Peyer's patch (tissue), 4 donors: ENCODE data around the gene GTF2H4. TPM values are rescaled to one million over a fixed set of nuclear protein-coding genes. Genes with fewer than 3 reads are reported as not detected.
"Not testable (repeated sequence)": the region's sequence is repeated elsewhere in the genome, so short reads cannot be mapped to it uniquely, and the experiment has no call there.

ENCODE experiments used
- DNase-seq, 3 donors: peaks; one replicate each; pipeline ENCODE4 v3.0.0-alpha.2; 2017 to 2019
- H3K27ac ChIP-seq, 4 donors: fragments of 200-600 bp; sonication (generic); one replicate each; pipeline ENCODE4 v1.5.1; 2016 to 2019
- H3K27me3 ChIP-seq, 2 donors: fragments of 200-600 bp; sonication (generic); one replicate each; pipeline ENCODE4 v1.5.1; 2019
- H3K36me3 ChIP-seq, 3 donors: fragments of 200-600 bp; sonication (generic); one replicate each; pipeline ENCODE4 v1.5.1; 2016 to 2019
- H3K4me1 ChIP-seq, 4 donors: fragments of 200-600 bp; sonication (generic); one replicate each; pipeline ENCODE4 v1.5.1; 2016 to 2019
- H3K4me3 ChIP-seq, 4 donors: fragments of 200-600 bp; sonication (generic); 1 replicate in 3 of 4; 2 replicates in 1 of 4; pipeline ENCODE4 v1.5.1; 2016 to 2019; ENCODE audit warnings: mild to moderate bottlenecking in 1 of 4
- H3K9me3 ChIP-seq, 4 donors: fragments of 200-600 bp; sonication (generic); one replicate each; pipeline ENCODE4 v1.5.1; 2016 to 2019; ENCODE audit warnings: mild to moderate bottlenecking in 1 of 4
- POLR2A ChIP-seq, 2 donors: fragments of 450-650 bp; IDR thresholded peaks; one replicate each; pipeline ENCODE4 v1.5.1; 2017; ENCODE audit warnings: antibody characterized with exemption in 2 of 2, mild to moderate bottlenecking in 2 of 2, moderate library complexity in 2 of 2
- total RNA-seq, 4 donors: library from RNA; depleted of rRNA; stranded (reverse); fragments of >200 nt; gene quantifications; one replicate each; pipeline ENCODE4 v1.1.0, GENCODE V29; 2016
- TF ChIP-seq, protein P1 (sequence below), 6 experiments: fragments of 450-650 bp in 4 of 6; fragments of 200-600 bp in 2 of 6; sonication (generic) in 1 of 6; IDR thresholded peaks; one replicate each; pipeline ENCODE4 v1.5.1; 2017 to 2019; ENCODE audit warnings: antibody characterized with exemption in 6 of 6, mild to moderate bottlenecking in 3 of 6, moderate library complexity in 1 of 6

Gene GTF2H4
- total RNA-seq, 4 donors from 2014 or later: 10.7 to 21.3 (median 17.0) TPM

- Histone ChIP-seq H3K4me1 (no peaks in the 10 kb centered on the region), H3K27me3 (no peaks in the 10 kb centered on the region), H3K36me3 (peaks cover 0 to 50% (median 0%) of the 10 kb centered on the region in 3 donors), H3K27ac (peak overlapping the region in 1 of 4 donors; percentile 59), H3K4me3 (no peak overlapping the region), H3K9me3 (peaks cover 0 to 5% (median 0%) of the 10 kb centered on the region in 4 donors)
- peak in 2 of 3 donors; percentile 66 to 76 for DNase-seq
- TF ChIP-seq, protein P1, sequence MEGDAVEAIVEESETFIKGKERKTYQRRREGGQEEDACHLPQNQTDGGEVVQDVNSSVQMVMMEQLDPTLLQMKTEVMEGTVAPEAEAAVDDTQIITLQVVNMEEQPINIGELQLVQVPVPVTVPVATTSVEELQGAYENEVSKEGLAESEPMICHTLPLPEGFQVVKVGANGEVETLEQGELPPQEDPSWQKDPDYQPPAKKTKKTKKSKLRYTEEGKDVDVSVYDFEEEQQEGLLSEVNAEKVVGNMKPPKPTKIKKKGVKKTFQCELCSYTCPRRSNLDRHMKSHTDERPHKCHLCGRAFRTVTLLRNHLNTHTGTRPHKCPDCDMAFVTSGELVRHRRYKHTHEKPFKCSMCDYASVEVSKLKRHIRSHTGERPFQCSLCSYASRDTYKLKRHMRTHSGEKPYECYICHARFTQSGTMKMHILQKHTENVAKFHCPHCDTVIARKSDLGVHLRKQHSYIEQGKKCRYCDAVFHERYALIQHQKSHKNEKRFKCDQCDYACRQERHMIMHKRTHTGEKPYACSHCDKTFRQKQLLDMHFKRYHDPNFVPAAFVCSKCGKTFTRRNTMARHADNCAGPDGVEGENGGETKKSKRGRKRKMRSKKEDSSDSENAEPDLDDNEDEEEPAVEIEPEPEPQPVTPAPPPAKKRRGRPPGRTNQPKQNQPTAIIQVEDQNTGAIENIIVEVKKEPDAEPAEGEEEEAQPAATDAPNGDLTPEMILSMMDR (IDR thresholded peaks at IDR 0.05): no peak
- peak in 1 of 2 donors; percentile 64 for TF ChIP-seq POLR2A (IDR thresholded peaks at IDR 0.05)
Measured at GRCh38 chr6:30926644-30927043, 18.6 kb downstream of the GTF2H4 start.

DNA sequence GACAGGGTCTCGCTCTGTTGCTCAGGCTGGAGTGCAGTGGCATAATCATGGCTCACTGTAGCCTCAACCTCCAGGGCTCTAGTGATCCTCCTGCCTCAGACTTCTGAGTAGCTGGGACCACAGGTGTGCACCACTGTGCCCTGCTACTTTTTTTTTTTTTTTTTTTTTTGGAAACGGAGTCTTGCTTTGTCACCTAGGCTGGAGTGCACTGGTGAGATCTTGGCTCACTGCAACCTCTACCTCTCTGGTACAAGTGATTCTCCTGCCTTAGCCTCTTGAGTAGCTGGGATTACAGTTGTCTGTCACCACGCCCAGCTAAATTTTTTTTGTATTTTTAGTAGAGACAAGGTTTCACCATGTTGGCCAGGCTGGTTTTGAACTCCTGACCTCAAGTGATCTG is 19.1 kb downstream of the GTF2H4 start:
- not testable (repeated sequence) for H3K4me3 ChIP-seq, DNase-seq, H3K27ac ChIP-seq, H3K9me3 ChIP-seq, H3K4me1 ChIP-seq, H3K27me3 ChIP-seq
- peaks cover 0 to 46% (median 0%) of the 10 kb centered on the region in 3 donors for H3K36me3 ChIP-seq

DNA sequence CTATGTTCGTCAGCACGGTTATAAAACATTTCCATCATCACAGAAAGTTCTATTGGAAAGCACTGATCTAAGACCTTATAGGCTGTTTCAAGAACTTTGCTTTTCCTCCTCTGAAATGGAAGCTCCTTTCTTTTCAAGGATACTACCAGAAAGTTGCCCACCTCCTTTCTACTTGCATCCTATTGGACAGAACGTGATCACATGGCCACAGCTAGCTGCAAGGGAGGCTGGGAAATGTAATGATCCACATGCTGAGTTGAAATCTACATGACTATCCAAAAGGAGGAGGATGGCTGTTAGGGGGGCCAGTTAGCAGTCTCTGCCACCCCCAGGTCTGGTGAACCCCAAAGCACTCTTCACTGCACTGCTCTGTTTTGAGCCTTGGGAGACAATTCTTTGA is 20.7 kb downstream of the GTF2H4 start:
- no peaks in the 10 kb centered on the region for H3K4me1 ChIP-seq
- TF ChIP-seq POLR2A (IDR thresholded peaks at IDR 0.05): no peak
- TF ChIP-seq, protein P1 (IDR thresholded peaks at IDR 0.05): no peak
- H3K4me3 ChIP-seq: no peak overlapping the region
- no peak for DNase-seq
- H3K36me3 ChIP-seq: peaks cover 0 to 31% (median 0%) of the 10 kb centered on the region in 3 donors
- no peak overlapping the region for H3K27ac ChIP-seq
- H3K9me3 ChIP-seq: peaks cover 0 to 5% (median 0%) of the 10 kb centered on the region in 4 donors
- no peaks in the 10 kb centered on the region for H3K27me3 ChIP-seq

DNA sequence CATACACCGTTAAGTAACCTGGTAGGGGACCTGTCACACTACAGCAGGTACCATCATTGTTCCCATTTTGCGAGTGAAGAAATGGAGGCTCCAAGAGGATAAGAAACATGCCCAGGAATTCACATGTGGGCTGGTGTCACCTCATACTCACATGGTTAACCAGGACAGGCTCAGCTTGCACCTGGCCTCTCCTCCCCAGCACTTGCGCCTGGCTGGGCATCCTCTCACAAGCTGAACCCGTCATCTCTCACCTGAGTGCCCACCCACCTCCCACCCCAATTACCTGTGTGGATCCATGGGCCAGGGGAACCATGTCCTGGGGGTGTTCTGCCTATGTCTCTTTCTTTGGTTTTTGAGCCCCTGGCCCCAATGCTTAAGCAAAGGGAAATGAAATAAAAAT is 22.5 kb downstream of the GTF2H4 start:
- H3K4me3 ChIP-seq: no peak overlapping the region
- H3K9me3 ChIP-seq: peaks cover 0 to 5% (median 0%) of the 10 kb centered on the region in 4 donors
- no peaks in the 10 kb centered on the region for H3K4me1 ChIP-seq
- no peak overlapping the region for H3K27ac ChIP-seq
- DNase-seq: no peak
- H3K27me3 ChIP-seq: no peaks in the 10 kb centered on the region
- TF ChIP-seq POLR2A (IDR thresholded peaks at IDR 0.05): no peak
- TF ChIP-seq, protein P1 (IDR thresholded peaks at IDR 0.05): no peak
- peaks cover 0 to 14% (median 0%) of the 10 kb centered on the region in 3 donors for H3K36me3 ChIP-seq

DNA sequence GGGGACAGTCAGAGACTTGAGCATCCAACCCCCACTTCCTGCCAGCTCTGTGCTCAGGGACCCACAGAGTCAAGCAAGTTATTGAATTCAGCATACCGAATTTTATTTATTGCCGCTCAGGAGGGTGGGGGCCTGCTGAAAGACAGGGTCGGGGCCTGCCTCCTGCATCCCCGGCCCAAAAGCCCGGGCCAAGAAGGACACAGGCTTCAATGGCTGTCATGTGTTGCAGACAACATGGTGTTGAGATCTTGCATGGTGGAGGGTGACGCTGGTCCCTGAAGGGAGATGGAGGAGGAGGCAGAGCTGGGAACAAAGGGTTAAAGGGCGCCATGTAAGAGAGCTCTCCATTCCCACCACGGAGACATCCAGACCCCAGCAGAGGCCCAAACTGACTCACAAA is 23.3 kb downstream of the GTF2H4 start:
- H3K27ac ChIP-seq: no peak overlapping the region
- H3K4me1 ChIP-seq: no peaks in the 10 kb centered on the region
- no peak overlapping the region for H3K4me3 ChIP-seq
- no peaks in the 10 kb centered on the region for H3K27me3 ChIP-seq
- DNase-seq: no peak
- peaks cover 0 to 5% (median 0%) of the 10 kb centered on the region in 4 donors for H3K9me3 ChIP-seq
- TF ChIP-seq, protein P1 (IDR thresholded peaks at IDR 0.05): no peak
- TF ChIP-seq POLR2A (IDR thresholded peaks at IDR 0.05): no peak
- peaks cover 0 to 6% (median 0%) of the 10 kb centered on the region in 3 donors for H3K36me3 ChIP-seq

DNA sequence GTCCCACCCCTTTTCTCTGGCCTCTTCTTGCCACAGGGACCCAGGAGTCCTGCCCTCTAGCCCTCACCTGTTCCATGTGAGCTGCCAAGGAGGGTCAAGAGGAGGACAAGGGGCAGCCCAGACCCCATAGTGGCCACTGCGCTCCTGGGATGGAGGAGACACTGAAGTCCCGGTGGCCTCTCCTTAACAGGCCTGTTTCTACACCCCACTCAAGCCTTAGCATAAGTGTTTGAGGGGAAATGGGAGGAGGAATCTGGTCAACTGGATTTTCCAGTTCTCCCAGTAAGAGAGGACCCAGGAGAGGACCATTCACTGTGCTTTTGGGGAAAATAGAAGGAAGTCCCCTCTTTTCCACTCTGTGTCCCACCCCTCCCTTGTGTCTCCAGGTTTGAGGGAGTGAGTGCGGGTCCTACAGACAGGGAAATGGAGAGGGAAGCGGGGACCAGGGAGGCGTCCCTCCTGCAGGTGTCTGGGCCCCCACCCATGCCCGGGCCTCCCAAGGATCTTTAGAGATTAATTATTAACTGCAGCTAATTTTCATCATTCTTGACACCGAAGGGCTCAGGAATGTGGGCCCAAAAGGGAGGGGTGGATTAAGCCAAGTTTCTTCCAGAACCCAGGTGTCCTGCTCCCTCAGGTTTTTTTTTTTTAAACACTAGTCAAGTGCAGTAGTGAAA is 24.1 kb downstream of the GTF2H4 start, which contains the start of gene SFTA2:
SFTA2 (minus strand) TSS at position 202 of the 677 bp plus-strand sequence; CDS start at position 128, 74 bp downstream.
- no peaks in the 10 kb centered on the region for H3K4me1 ChIP-seq
- H3K4me3 ChIP-seq: no peak within 1 kb of the TSS
- no peaks in the 10 kb centered on the region for H3K27me3 ChIP-seq
- H3K27ac ChIP-seq: no peak within 1 kb of the TSS
- TF ChIP-seq POLR2A (IDR thresholded peaks at IDR 0.05): no peak
- TF ChIP-seq, protein P1 (IDR thresholded peaks at IDR 0.05): no peak
- peaks cover 0 to 5% (median 0%) of the 10 kb centered on the region in 4 donors for H3K9me3 ChIP-seq
- H3K36me3 ChIP-seq: no peaks in the 10 kb centered on the region
- DNase-seq: no peak
